Caco-2 (cell line): ENCODE measurements around the gene DEPP1. TPM values are rescaled to one million over a fixed set of nuclear protein-coding genes. Genes with fewer than 3 reads are reported as not detected.

Experiments
- BruUV-seq: library from RNA; stranded (reverse); fragments of 400-500 nt; replicated peaks from 2 replicates; lab custom pipeline; 2021; lab: Mats Ljungman, UMichigan
- CTCF ChIA-PET: fragments of 300-600 bp; sonication (Branson Sonifier 250); formaldehyde crosslinking; loops from one replicate; lab custom pipeline; 2022; ENCODE audit warnings: antibody characterized with exemption; lab: Charles Lee
- POLR2A ChIA-PET: fragments of 300-600 bp; sonication (Branson Sonifier 250); formaldehyde crosslinking; loops from one replicate; lab custom pipeline; 2022; ENCODE audit warnings: antibody characterized with exemption; lab: Charles Lee
- DNase-seq, 2 experiments: peaks; one replicate each; pipeline versions ENCODE4 v3.0.0 to v3.0.0-alpha.2; 2020 to 2022
- H3K27me3 ChIP-seq: replicated peaks from 2 replicates; pipeline ENCODE4 v1.6.0; 2011; ENCODE audit warnings: low read length; ENCODE audit not compliant: control insufficient read depth, insufficient read depth
- H3K36me3 ChIP-seq: 2 replicates; pipeline ENCODE4 v1.5.1; 2011; ENCODE audit warnings: low read length; ENCODE audit not compliant: control insufficient read depth, insufficient read depth
- H3K4me1 ChIP-seq: fragments of 250-450 bp; sonication (Bioruptor Pico); 2 replicates; pipeline ENCODE4 v1.5.1; 2020; ENCODE audit warnings: mild to moderate bottlenecking
- H3K4me3 ChIP-seq: 2 replicates; pipeline ENCODE4 v1.5.1; 2011; ENCODE audit warnings: low read depth, mild to moderate bottlenecking, control low read depth, low read length
- H3K9me3 ChIP-seq: fragments of 250-450 bp; sonication (Bioruptor Pico); 2 replicates; pipeline ENCODE4 v1.5.1; 2020; ENCODE audit warnings: mild to moderate bottlenecking, moderate library complexity
- H3K27ac Mint-ChIP-seq: one replicate; pipeline ENCODE4 v1.8.0; 2022; ENCODE audit warnings: mixed read lengths; ENCODE audit not compliant: unreplicated experiment
- H3K27me3 Mint-ChIP-seq: one replicate; pipeline ENCODE4 v1.8.0; 2022; ENCODE audit warnings: mixed read lengths; ENCODE audit not compliant: insufficient read depth, unreplicated experiment
- H3K36me3 Mint-ChIP-seq: one replicate; pipeline ENCODE4 v1.8.0; 2022; ENCODE audit warnings: mild to moderate bottlenecking, mixed read lengths; ENCODE audit not compliant: insufficient read depth, unreplicated experiment
- H3K4me1 Mint-ChIP-seq: one replicate; pipeline ENCODE4 v1.8.0; 2022; ENCODE audit warnings: low read depth, mixed read lengths; ENCODE audit not compliant: unreplicated experiment
- H3K4me3 Mint-ChIP-seq: one replicate; pipeline ENCODE4 v1.8.0; 2022; ENCODE audit warnings: mild to moderate bottlenecking, moderate library complexity, mixed read lengths; ENCODE audit not compliant: unreplicated experiment
- H3K9me3 Mint-ChIP-seq: one replicate; pipeline ENCODE4 v1.8.0; 2022; ENCODE audit warnings: mixed read lengths; ENCODE audit not compliant: unreplicated experiment
- CTCF ChIP-seq, 2 experiments: fragments of 200-600 bp in 1 of 2; IDR thresholded peaks; 1 replicate in 1 of 2; 2 replicates in 1 of 2; pipeline versions ENCODE4 v1.5.1 to v1.8.0; 2011 to 2022; ENCODE audit warnings: antibody characterized with exemption in 1 of 2, control low read depth in 1 of 2, inconsistent platforms in 1 of 2, low read depth in 1 of 2, low read length in 1 of 2, mild to moderate bottlenecking in 1 of 2, moderate library complexity in 1 of 2; ENCODE audit not compliant: insufficient read depth in 1 of 2, severe bottlenecking in 1 of 2, unreplicated experiment in 1 of 2
- intact Hi-C: fragments of 100-400 bp; cut with micrococcal nuclease; formaldehyde crosslinking; loops from one replicate; pipeline ENCODE4 v1.10.0; 2022; ENCODE audit not compliant: unreplicated experiment
- total RNA-seq: library from RNA; stranded (reverse); gene quantifications from 2 replicates; pipeline ENCODE4 v1.2.3, GENCODE V29; 2022

Gene DEPP1
- total RNA-seq, 1 experiment from 2014 or later, result 13.6 TPM

GRCh38 chr10:44950326-44951225 lies 28.0 kb downstream of the DEPP1 start:
- Mint-ChIP-seq H3K36me3 (peaks cover 12% of the 10 kb centered on the region), H3K27me3 (no peaks in the 10 kb centered on the region), H3K27ac (peak overlapping the region; percentile 32), H3K4me1 (peaks cover 50% of the 10 kb centered on the region), H3K9me3 (peaks cover 8% of the 10 kb centered on the region), H3K4me3 (no peak overlapping the region)
- no peaks in the 10 kb centered on the region for H3K27me3 ChIP-seq
- H3K4me1 ChIP-seq, result peaks cover 54% of the 10 kb centered on the region
- DNase-seq, result no peak
- intact Hi-C loops, result no loop called here
- POLR2A ChIA-PET, result no interaction called here
- no peak for TF ChIP-seq CTCF (IDR thresholded peaks at IDR 0.05; ENCODE audit: insufficient read depth in 1 of 2, low read depth in 1 of 2, low read length in 1 of 2, severe bottlenecking in 1 of 2, unreplicated experiment in 1 of 2)
- 0 out of 2 replicates have a peak, but pooled peaks cover 4% of the 10 kb centered on the region for H3K36me3 ChIP-seq
- no peak overlapping the region for H3K4me3 ChIP-seq
- H3K9me3 ChIP-seq, result no peaks in the 10 kb centered on the region
- BruUV-seq, result no TSS peak
- CTCF ChIA-PET, result interaction anchor here (1.1 to 2.4 kb wide), 3 partner anchors 13 to 40 kb away, joined by 3 to 7 read pairs (median 3); no protein-coding TSS in a partner anchor

- no peaks in the 10 kb centered on the region for H3K27me3 ChIP-seq
- H3K4me1 ChIP-seq, result peaks cover 54% of the 10 kb centered on the region
- H3K36me3 ChIP-seq, result 0 out of 2 replicates have a peak, but pooled peaks cover 4% of the 10 kb centered on the region
- Mint-ChIP-seq H3K4me1 (peaks cover 48% of the 10 kb centered on the region), H3K27me3 (no peaks in the 10 kb centered on the region), H3K9me3 (peaks cover 14% of the 10 kb centered on the region), H3K36me3 (peaks cover 11% of the 10 kb centered on the region), H3K27ac (no peak overlapping the region), H3K4me3 (no peak overlapping the region)
- no peak for TF ChIP-seq CTCF (IDR thresholded peaks at IDR 0.05; ENCODE audit: insufficient read depth in 1 of 2, low read depth in 1 of 2, low read length in 1 of 2, severe bottlenecking in 1 of 2, unreplicated experiment in 1 of 2)
- intact Hi-C loops, result no loop called here
- no peak overlapping the region for H3K4me3 ChIP-seq
- no peak for DNase-seq
- ChIA-PET POLR2A (no interaction called here), CTCF (interaction anchor here (1.1 to 2.4 kb wide), 3 partner anchors 14 to 40 kb away, joined by 3 to 7 read pairs (median 3); no protein-coding TSS in a partner anchor)
- no TSS peak for BruUV-seq
- no peaks in the 10 kb centered on the region for H3K9me3 ChIP-seq
Observed at GRCh38 chr10:44949915-44950314, 28.7 kb downstream of the DEPP1 start.

GRCh38 chr10:44949127-44949802 lies 29.3 kb downstream of the DEPP1 start:
- no peaks in the 10 kb centered on the region for H3K27me3 Mint-ChIP-seq
- no peaks in the 10 kb centered on the region for H3K27me3 ChIP-seq
- intact Hi-C loops, result no loop called here
- peaks cover 21% of the 10 kb centered on the region for H3K9me3 Mint-ChIP-seq
- TF ChIP-seq CTCF (IDR thresholded peaks at IDR 0.05; ENCODE audit: insufficient read depth in 1 of 2, low read depth in 1 of 2, low read length in 1 of 2, severe bottlenecking in 1 of 2, unreplicated experiment in 1 of 2), result peak in 1 of 2 experiments; percentile 9
- peaks cover 11% of the 10 kb centered on the region for H3K36me3 Mint-ChIP-seq
- H3K4me3 Mint-ChIP-seq, result no peak overlapping the region
- ChIA-PET CTCF (interaction anchor here (1.5 to 2.4 kb wide), 2 partner anchors 16 to 41 kb away, joined by 3 to 7 read pairs; no protein-coding TSS in a partner anchor), POLR2A (no interaction called here)
- no TSS peak for BruUV-seq
- H3K4me1 Mint-ChIP-seq, result peaks cover 43% of the 10 kb centered on the region
- H3K36me3 ChIP-seq, result 0 out of 2 replicates have a peak, but pooled peaks cover 4% of the 10 kb centered on the region
- peaks cover 54% of the 10 kb centered on the region for H3K4me1 ChIP-seq
- no peak for DNase-seq
- H3K4me3 ChIP-seq, result no peak overlapping the region
- H3K27ac Mint-ChIP-seq, result no peak overlapping the region
- H3K9me3 ChIP-seq, result peaks cover 5% of the 10 kb centered on the region; the same call in 1 of the 2 replicates
